Parathyroid adenoma (tissue), 2 donors: Measurements from ENCODE around the gene ANLN.

Source experiments
- H2AFZ ChIP-seq: fragments of 300-600 bp; sonication (generic); one replicate; pipeline ENCODE4 v1.7.0; 2017; ENCODE audit warnings: antibody characterized with exemption, mild to moderate bottlenecking
- H3K27ac ChIP-seq: fragments of 300-600 bp; sonication (generic); one replicate; pipeline ENCODE4 v1.7.0; 2017
- H3K27me3 ChIP-seq: fragments of 300-600 bp; sonication (generic); one replicate; pipeline ENCODE4 v1.7.0; 2017; ENCODE audit warnings: low read length; ENCODE audit not compliant: control insufficient read depth, insufficient read depth
- H3K36me3 ChIP-seq: fragments of 300-600 bp; sonication (generic); one replicate; pipeline ENCODE4 v1.7.0; 2017; ENCODE audit warnings: low read length; ENCODE audit not compliant: control insufficient read depth, insufficient read depth
- H3K4me1 ChIP-seq: fragments of 300-600 bp; sonication (generic); one replicate; pipeline ENCODE4 v1.7.0; 2017; ENCODE audit warnings: control low read depth
- H3K4me2 ChIP-seq: fragments of 300-600 bp; sonication (generic); one replicate; pipeline ENCODE4 v1.7.0; 2017; ENCODE audit warnings: low read length
- H3K4me3 ChIP-seq: fragments of 300-600 bp; sonication (generic); one replicate; pipeline ENCODE4 v1.7.0; 2017; ENCODE audit warnings: low read depth, low read length
- H3K79me2 ChIP-seq: fragments of 300-600 bp; sonication (generic); one replicate; pipeline ENCODE4 v1.7.0; 2017; ENCODE audit warnings: control low read depth
- H3K9ac ChIP-seq: fragments of 300-600 bp; sonication (generic); one replicate; pipeline ENCODE4 v1.7.0; 2017; ENCODE audit warnings: mild to moderate bottlenecking
- H3K9me3 ChIP-seq: fragments of 300-600 bp; sonication (generic); one replicate; pipeline ENCODE4 v1.7.0; 2017; ENCODE audit warnings: low read length; ENCODE audit not compliant: control insufficient read depth
- TF ChIP-seq, protein P1 (sequence below): fragments of 300-600 bp; sonication (generic); IDR thresholded peaks from one replicate; pipeline ENCODE4 v1.7.0; 2017; ENCODE audit warnings: antibody characterized with exemption, mild to moderate bottlenecking
- donor health status: primary hyperparathyroidism.

Gene ANLN

GRCh38 chr7:36358589-36358988 is 31.1 kb upstream of the ANLN start:
- Histone ChIP-seq H2AFZ (no peak overlapping the region), H3K9me3 (no peaks in the 10 kb centered on the region), H3K27me3 (no peaks in the 10 kb centered on the region), H3K4me1 (peaks cover 4% of the 10 kb centered on the region), H3K4me3 (no peak overlapping the region), H3K9ac (no peak overlapping the region), H3K27ac (no peak overlapping the region), H3K36me3 (no peaks in the 10 kb centered on the region), H3K79me2 (peaks cover 4% of the 10 kb centered on the region), H3K4me2 (no peak overlapping the region)
- TF ChIP-seq, protein P1, sequence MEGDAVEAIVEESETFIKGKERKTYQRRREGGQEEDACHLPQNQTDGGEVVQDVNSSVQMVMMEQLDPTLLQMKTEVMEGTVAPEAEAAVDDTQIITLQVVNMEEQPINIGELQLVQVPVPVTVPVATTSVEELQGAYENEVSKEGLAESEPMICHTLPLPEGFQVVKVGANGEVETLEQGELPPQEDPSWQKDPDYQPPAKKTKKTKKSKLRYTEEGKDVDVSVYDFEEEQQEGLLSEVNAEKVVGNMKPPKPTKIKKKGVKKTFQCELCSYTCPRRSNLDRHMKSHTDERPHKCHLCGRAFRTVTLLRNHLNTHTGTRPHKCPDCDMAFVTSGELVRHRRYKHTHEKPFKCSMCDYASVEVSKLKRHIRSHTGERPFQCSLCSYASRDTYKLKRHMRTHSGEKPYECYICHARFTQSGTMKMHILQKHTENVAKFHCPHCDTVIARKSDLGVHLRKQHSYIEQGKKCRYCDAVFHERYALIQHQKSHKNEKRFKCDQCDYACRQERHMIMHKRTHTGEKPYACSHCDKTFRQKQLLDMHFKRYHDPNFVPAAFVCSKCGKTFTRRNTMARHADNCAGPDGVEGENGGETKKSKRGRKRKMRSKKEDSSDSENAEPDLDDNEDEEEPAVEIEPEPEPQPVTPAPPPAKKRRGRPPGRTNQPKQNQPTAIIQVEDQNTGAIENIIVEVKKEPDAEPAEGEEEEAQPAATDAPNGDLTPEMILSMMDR = no peak

DNA sequence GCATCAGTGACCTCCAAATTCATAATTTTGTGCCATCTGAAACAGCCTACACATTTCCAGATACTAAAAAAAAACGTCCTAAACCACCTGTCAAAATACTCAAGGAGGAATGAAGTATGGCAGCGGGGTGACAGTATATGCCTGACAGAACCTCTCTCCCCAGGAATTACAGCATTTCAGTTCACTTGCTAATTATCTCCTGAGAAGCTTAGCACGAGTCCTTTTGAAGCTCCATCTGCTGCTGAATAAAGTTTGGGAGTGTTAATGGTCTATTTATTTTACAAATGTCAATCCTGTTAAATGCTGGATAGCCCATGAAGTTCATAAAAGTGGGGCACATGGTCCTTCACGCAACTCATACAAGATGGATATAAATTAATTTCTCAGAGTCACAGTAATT is 29.4 kb upstream of the ANLN start:
- H3K9ac ChIP-seq = no peak overlapping the region
- H2AFZ ChIP-seq = no peak overlapping the region
- no peak overlapping the region for H3K4me2 ChIP-seq
- no peaks in the 10 kb centered on the region for H3K9me3 ChIP-seq
- peaks cover 4% of the 10 kb centered on the region for H3K79me2 ChIP-seq
- H3K4me1 ChIP-seq = no peaks in the 10 kb centered on the region
- no peak overlapping the region for H3K4me3 ChIP-seq
- H3K27ac ChIP-seq = no peak overlapping the region
- no peaks in the 10 kb centered on the region for H3K27me3 ChIP-seq
- TF ChIP-seq, protein P1 = no peak
- no peaks in the 10 kb centered on the region for H3K36me3 ChIP-seq

GRCh38 chr7:36361227-36361626 is 28.4 kb upstream of the ANLN start:
- Histone ChIP-seq H3K4me1 (no peaks in the 10 kb centered on the region), H3K27me3 (no peaks in the 10 kb centered on the region), H3K27ac (no peak overlapping the region), H3K36me3 (no peaks in the 10 kb centered on the region), H3K9me3 (no peaks in the 10 kb centered on the region), H3K4me2 (no peak overlapping the region), H3K9ac (no peak overlapping the region), H3K4me3 (no peak overlapping the region), H3K79me2 (peaks cover 2% of the 10 kb centered on the region), H2AFZ (no peak overlapping the region)
- TF ChIP-seq, protein P1 = no peak

GRCh38 chr7:36363515-36363914 is 26.1 kb upstream of the ANLN start:
- no peak overlapping the region for H3K4me2 ChIP-seq
- TF ChIP-seq, protein P1 = no peak
- H3K9me3 ChIP-seq = no peaks in the 10 kb centered on the region
- no peak overlapping the region for H3K9ac ChIP-seq
- H3K27me3 ChIP-seq = no peaks in the 10 kb centered on the region
- H3K27ac ChIP-seq = no peak overlapping the region
- H2AFZ ChIP-seq = no peak overlapping the region
- H3K79me2 ChIP-seq = peaks cover 6% of the 10 kb centered on the region
- H3K36me3 ChIP-seq = no peaks in the 10 kb centered on the region
- no peak overlapping the region for H3K4me3 ChIP-seq
- H3K4me1 ChIP-seq = no peaks in the 10 kb centered on the region

- H3K4me1 ChIP-seq = no peaks in the 10 kb centered on the region
- peak overlapping the region; percentile 76 for H3K4me3 ChIP-seq
- no peaks in the 10 kb centered on the region for H3K36me3 ChIP-seq
- TF ChIP-seq, protein P1 = no peak
- H3K9me3 ChIP-seq = no peaks in the 10 kb centered on the region
- peaks cover 6% of the 10 kb centered on the region for H3K79me2 ChIP-seq
- peak overlapping the region; percentile 55 for H3K9ac ChIP-seq
- H3K27me3 ChIP-seq = no peaks in the 10 kb centered on the region
- H2AFZ ChIP-seq = peak overlapping the region; percentile 91
- H3K27ac ChIP-seq = peak overlapping the region; percentile 62
- H3K4me2 ChIP-seq = peak overlapping the region; percentile 85
Measured at GRCh38 chr7:36366005-36366717, 23.5 kb upstream of the ANLN start.
